ENCODE measurements around the gene APLP2. TPM values are rescaled to one million over a fixed set of nuclear protein-coding genes. Genes with fewer than 3 reads are reported as not detected.

APLP2 gene
- total and polyA plus RNA-seq, 4 experiments from 2014 or later = 33.0 to 65.3 (median 50.3) TPM

- Histone ChIP-seq H3K4me3 (ENCODE audit: low read length in 2 of 2) (no peak overlapping the region), H3K27me3 (ENCODE audit: insufficient read depth, low read length) (no peaks in the 10 kb centered on the region), H3K4me1 (ENCODE audit: insufficient read depth, low read length) (no peaks in the 10 kb centered on the region), H3K9me3 (ENCODE audit: control insufficient read depth in 1 of 2, low read length in 2 of 2) (no peaks in the 10 kb centered on the region), H3K36me3 (ENCODE audit: insufficient read depth, low read length) (no peaks in the 10 kb centered on the region), H3K27ac (ENCODE audit: low read depth, low read length) (no peak overlapping the region)
- POLR2A ChIA-PET (ENCODE audit: partially characterized antibody) = no interaction called here
- intact Hi-C loops (cut with micrococcal nuclease) = no loop called here
- no peaks in the 10 kb centered on the region for H3K9me3 Mint-ChIP-seq
- CTCF ChIA-PET (ENCODE audit: partially characterized antibody) = interaction anchor here (0.8 kb wide), 1 partner anchor 42 kb away, joined by 3 read pairs; no protein-coding TSS in a partner anchor
- peaks cover 1 to 2% of the 10 kb centered on the region in 2 donors for H3K27me3 Mint-ChIP-seq
- H3K4me3 Mint-ChIP-seq = no peak overlapping the region
- H3K36me3 Mint-ChIP-seq = no peaks in the 10 kb centered on the region
- no peak overlapping the region for H3K27ac Mint-ChIP-seq
- no peaks in the 10 kb centered on the region for H3K4me1 Mint-ChIP-seq
- DNase-seq = no peak
Observed at GRCh38 chr11:130029137-130029536, 40.6 kb upstream of the APLP2 start.

- Histone ChIP-seq H3K27ac (ENCODE audit: low read depth, low read length) (no peak overlapping the region), H3K4me1 (ENCODE audit: insufficient read depth, low read length) (no peaks in the 10 kb centered on the region), H3K27me3 (ENCODE audit: insufficient read depth, low read length) (no peaks in the 10 kb centered on the region), H3K36me3 (ENCODE audit: insufficient read depth, low read length) (no peaks in the 10 kb centered on the region), H3K4me3 (ENCODE audit: low read length in 2 of 2) (no peak overlapping the region), H3K9me3 (ENCODE audit: control insufficient read depth in 1 of 2, low read length in 2 of 2) (no peaks in the 10 kb centered on the region)
- no peaks in the 10 kb centered on the region for H3K9me3 Mint-ChIP-seq
- POLR2A ChIA-PET (ENCODE audit: partially characterized antibody) = no interaction called here
- H3K27ac Mint-ChIP-seq = no peak overlapping the region
- H3K4me3 Mint-ChIP-seq = no peak overlapping the region
- H3K36me3 Mint-ChIP-seq = no peaks in the 10 kb centered on the region
- peaks cover 1 to 4% of the 10 kb centered on the region in 2 donors for H3K27me3 Mint-ChIP-seq
- no peaks in the 10 kb centered on the region for H3K4me1 Mint-ChIP-seq
- no peak for DNase-seq
- CTCF ChIA-PET (ENCODE audit: partially characterized antibody) = interaction anchor here (0.8 kb wide), 1 partner anchor 14 kb away, joined by 3 read pairs; no protein-coding TSS in a partner anchor
- intact Hi-C loops (cut with micrococcal nuclease) = no loop called here
Observed at GRCh38 chr11:130031056-130031455, 38.6 kb upstream of the APLP2 start.

GRCh38 chr11:130031945-130032344, 37.7 kb upstream of the APLP2 start:
- Mint-ChIP-seq H3K36me3 (no peaks in the 10 kb centered on the region), H3K27me3 (peaks cover 0 to 4% of the 10 kb centered on the region in 2 donors), H3K27ac (no peak overlapping the region), H3K4me1 (no peaks in the 10 kb centered on the region), H3K9me3 (no peaks in the 10 kb centered on the region), H3K4me3 (no peak overlapping the region)
- ChIA-PET POLR2A (ENCODE audit: partially characterized antibody) (no interaction called here), CTCF (ENCODE audit: partially characterized antibody) (interaction anchor here (0.8 kb wide), 1 partner anchor 14 kb away, joined by 3 read pairs; no protein-coding TSS in a partner anchor)
- Histone ChIP-seq H3K27me3 (ENCODE audit: insufficient read depth, low read length) (no peaks in the 10 kb centered on the region), H3K4me1 (ENCODE audit: insufficient read depth, low read length) (no peaks in the 10 kb centered on the region), H3K36me3 (ENCODE audit: insufficient read depth, low read length) (no peaks in the 10 kb centered on the region), H3K4me3 (ENCODE audit: low read length in 2 of 2) (no peak overlapping the region), H3K27ac (ENCODE audit: low read depth, low read length) (no peak overlapping the region), H3K9me3 (ENCODE audit: control insufficient read depth in 1 of 2, low read length in 2 of 2) (no peaks in the 10 kb centered on the region)
- intact Hi-C loops (cut with micrococcal nuclease) = no loop called here
- DNase-seq = no peak

- Mint-ChIP-seq H3K27me3 (peaks cover 2 to 4% of the 10 kb centered on the region in 2 donors), H3K4me1 (no peaks in the 10 kb centered on the region), H3K27ac (no peak overlapping the region), H3K9me3 (no peaks in the 10 kb centered on the region), H3K4me3 (no peak overlapping the region), H3K36me3 (no peaks in the 10 kb centered on the region)
- Histone ChIP-seq H3K36me3 (ENCODE audit: insufficient read depth, low read length) (no peaks in the 10 kb centered on the region), H3K9me3 (ENCODE audit: control insufficient read depth in 1 of 2, low read length in 2 of 2) (no peaks in the 10 kb centered on the region), H3K4me3 (ENCODE audit: low read length in 2 of 2) (no peak overlapping the region), H3K27ac (ENCODE audit: low read depth, low read length) (no peak overlapping the region), H3K4me1 (ENCODE audit: insufficient read depth, low read length) (no peaks in the 10 kb centered on the region), H3K27me3 (ENCODE audit: insufficient read depth, low read length) (no peaks in the 10 kb centered on the region)
- ChIA-PET POLR2A (ENCODE audit: partially characterized antibody) (no interaction called here), CTCF (ENCODE audit: partially characterized antibody) (interaction anchor here (0.6 to 1.3 kb wide), 2 partner anchors 15 to 45 kb away, joined by 3 to 5 read pairs; no protein-coding TSS in a partner anchor)
- intact Hi-C loops (cut with micrococcal nuclease) = no loop called here
- DNase-seq = no peak
Observed at GRCh38 chr11:130032931-130033330, 36.8 kb upstream of the APLP2 start.

GRCh38 chr11:130034236-130034635, 35.5 kb upstream of the APLP2 start:
- no peaks in the 10 kb centered on the region for H3K36me3 Mint-ChIP-seq
- no peak overlapping the region for H3K27ac Mint-ChIP-seq
- no peak overlapping the region for H3K27ac ChIP-seq (ENCODE audit: low read depth, low read length)
- peaks cover 0 to 2% (median 0%) of the 10 kb centered on the region in 8 donors for H3K9me3 Mint-ChIP-seq
- intact Hi-C loops (cut with micrococcal nuclease) = no loop called here
- no peak overlapping the region for H3K4me3 ChIP-seq (ENCODE audit: low read length in 2 of 2)
- no peaks in the 10 kb centered on the region for H3K9me3 ChIP-seq (ENCODE audit: control insufficient read depth in 1 of 2, low read length in 2 of 2)
- no peaks in the 10 kb centered on the region for H3K36me3 ChIP-seq (ENCODE audit: insufficient read depth, low read length)
- H3K4me1 Mint-ChIP-seq = no peaks in the 10 kb centered on the region
- no peak for DNase-seq
- peaks cover 3 to 6% of the 10 kb centered on the region in 2 donors for H3K27me3 Mint-ChIP-seq
- ChIA-PET CTCF (ENCODE audit: partially characterized antibody) (interaction anchor here (0.5 to 1.2 kb wide), 2 partner anchors 98 to 176 kb away, joined by 3 to 4 read pairs; no protein-coding TSS in a partner anchor), POLR2A (ENCODE audit: partially characterized antibody) (no interaction called here)
- no peaks in the 10 kb centered on the region for H3K27me3 ChIP-seq (ENCODE audit: insufficient read depth, low read length)
- no peak overlapping the region for H3K4me3 Mint-ChIP-seq
- no peaks in the 10 kb centered on the region for H3K4me1 ChIP-seq (ENCODE audit: insufficient read depth, low read length)

- Mint-ChIP-seq H3K4me3 (no peak overlapping the region), H3K4me1 (peaks cover 0 to 2% (median under 1%) of the 10 kb centered on the region in 4 donors)
- CTCF ChIA-PET (ENCODE audit: partially characterized antibody) = no interaction called here
Observed at GRCh38 chr11:130037058-130037457, 32.6 kb upstream of the APLP2 start.

GRCh38 chr11:130037881-130038585, 31.7 kb upstream of the APLP2 start:
- Mint-ChIP-seq H3K27me3 (peaks cover 8 to 10% of the 10 kb centered on the region in 2 donors), H3K4me1 (peaks cover 0 to 3% (median 1%) of the 10 kb centered on the region in 4 donors), H3K36me3 (no peaks in the 10 kb centered on the region), H3K4me3 (no peak overlapping the region), H3K27ac (no peak overlapping the region), H3K9me3 (peaks cover 0 to 3% (median 0%) of the 10 kb centered on the region in 8 donors)
- Histone ChIP-seq H3K36me3 (ENCODE audit: insufficient read depth, low read length) (no peaks in the 10 kb centered on the region), H3K4me1 (ENCODE audit: insufficient read depth, low read length) (no peaks in the 10 kb centered on the region), H3K4me3 (ENCODE audit: low read length in 2 of 2) (no peak overlapping the region), H3K27me3 (ENCODE audit: insufficient read depth, low read length) (no peaks in the 10 kb centered on the region), H3K9me3 (ENCODE audit: control insufficient read depth in 1 of 2, low read length in 2 of 2) (no peaks in the 10 kb centered on the region), H3K27ac (ENCODE audit: low read depth, low read length) (no peak overlapping the region)
- ChIA-PET POLR2A (ENCODE audit: partially characterized antibody) (no interaction called here), CTCF (ENCODE audit: partially characterized antibody) (no interaction called here)
- intact Hi-C loops (cut with micrococcal nuclease) = no loop called here
- no peak for DNase-seq

More at GRCh38 chr11:130037058-130037457, 32.6 kb upstream of the APLP2 start:
- H3K27ac Mint-ChIP-seq = no peak overlapping the region
- H3K9me3 Mint-ChIP-seq = peaks cover 0 to 2% (median 0%) of the 10 kb centered on the region in 8 donors
- no peak overlapping the region for H3K27ac ChIP-seq (ENCODE audit: low read depth, low read length)
- H3K27me3 ChIP-seq (ENCODE audit: insufficient read depth, low read length) = no peaks in the 10 kb centered on the region
- no peaks in the 10 kb centered on the region for H3K4me1 ChIP-seq (ENCODE audit: insufficient read depth, low read length)
- H3K4me3 ChIP-seq (ENCODE audit: low read length in 2 of 2) = no peak overlapping the region
- H3K9me3 ChIP-seq (ENCODE audit: control insufficient read depth in 1 of 2, low read length in 2 of 2) = no peaks in the 10 kb centered on the region
- intact Hi-C loops (cut with micrococcal nuclease) = no loop called here
- no peaks in the 10 kb centered on the region for H3K36me3 Mint-ChIP-seq
- no peak for DNase-seq
- H3K36me3 ChIP-seq (ENCODE audit: insufficient read depth, low read length) = no peaks in the 10 kb centered on the region
- POLR2A ChIA-PET (ENCODE audit: partially characterized antibody) = no interaction called here
- H3K27me3 Mint-ChIP-seq = peaks cover 6 to 7% of the 10 kb centered on the region in 2 donors
